HCT116 (cell line): ENCODE measurements around the gene TERT. TPM values are rescaled to one million over a fixed set of nuclear protein-coding genes. Genes with fewer than 3 reads are reported as not detected.

Experiments used
- ATAC-seq: fragments of 200-7000 bp; cut with Tn5 transposase; 2 replicates; pipeline ENCODE4 v1.9.1; 2020; ENCODE audit warnings: mild to moderate bottlenecking, moderate library complexity
- BruUV-seq: library from RNA; stranded (reverse); fragments of 400-500 nt; replicated peaks from 2 replicates; lab custom pipeline; 2021; lab: Mats Ljungman, UMichigan
- CTCF ChIA-PET: fragments of 300-600 bp; sonication (Branson Sonifier 250); formaldehyde crosslinking; loops from one replicate; lab custom pipeline; 2021; ENCODE audit warnings: antibody characterized with exemption; lab: Charles Lee
- POLR2A ChIA-PET: fragments of 300-600, 350-600 bp; sonication (Branson Sonifier 250); formaldehyde crosslinking; loops from one replicate; lab custom pipeline; 2021; ENCODE audit warnings: antibody characterized with exemption; lab: Charles Lee
- RAD21 ChIA-PET, 2 experiments: fragments of 300-600 bp; sonication (Branson Sonifier 250); formaldehyde crosslinking; loops; one replicate each; lab custom pipeline; 2023; ENCODE audit warnings: low total read pairs in 2 of 2; ENCODE audit not compliant: uncharacterized antibody in 2 of 2, unreplicated experiment in 2 of 2, low non-redundant PET in 1 of 2; lab: Charles Lee
- DNase-seq: peaks from one replicate; pipeline ENCODE4 v3.0.0-alpha.2; 2010; ENCODE audit warnings: low read depth, low spot score
- H2AFZ ChIP-seq: fragments of 200-600 bp; shearing (Covaris generic), sonication (generic); 2 replicates; pipeline ENCODE4 v1.6.1; 2017; ENCODE audit warnings: low read depth, mixed run types, mixed read lengths, antibody characterized with exemption, low read length; ENCODE audit not compliant: poor library complexity, severe bottlenecking
- H3K27ac ChIP-seq: 2 replicates; pipeline ENCODE4 v1.5.1; 2012; ENCODE audit warnings: low read depth, low read length
- H3K27me3 ChIP-seq: fragments of 200-600 bp; sonication (generic); 2 replicates; pipeline ENCODE4 v1.6.1; 2016; ENCODE audit warnings: mixed run types, low read length, mixed read lengths; ENCODE audit not compliant: insufficient read depth
- H3K36me3 ChIP-seq, 2 experiments: fragments of 200-500 bp in 1 of 2; fragments of 200-600 bp in 1 of 2; sonication (Bioruptor generic) in 1 of 2; sonication (generic) in 1 of 2; 2 replicates each; pipeline versions ENCODE4 v1.5.1 to v1.6.1; 2014 to 2016; ENCODE audit warnings: low read length in 2 of 2, inconsistent platforms in 1 of 2, mixed read lengths in 1 of 2, mixed run types in 1 of 2; ENCODE audit not compliant: insufficient read depth in 2 of 2, control insufficient read depth in 1 of 2
- H3K4me1 ChIP-seq, 2 experiments: fragments of 200-600 bp in 1 of 2; sonication (generic) in 1 of 2; 2 replicates each; pipeline versions ENCODE4 v1.5.1 to v1.6.1; 2012 to 2017; ENCODE audit warnings: low read length in 2 of 2, inconsistent platforms in 1 of 2, mild to moderate bottlenecking in 1 of 2, mixed read lengths in 1 of 2, mixed run types in 1 of 2, moderate library complexity in 1 of 2; ENCODE audit not compliant: insufficient read depth in 2 of 2, control insufficient read depth in 1 of 2
- H3K4me2 ChIP-seq: fragments of 200-600 bp; sonication (generic); 2 replicates; pipeline ENCODE4 v1.6.1; 2017; ENCODE audit warnings: mixed run types, low read length, mixed read lengths
- H3K4me3 ChIP-seq, 2 experiments: fragments of 200-600 bp in 1 of 2; sonication (generic) in 1 of 2; replicated peaks in 1 of 2; 2 replicates each; pipeline ENCODE4 v1.5.1; 2011 to 2016; ENCODE audit warnings: low read length in 2 of 2, control low read depth in 1 of 2, low read depth in 1 of 2, mild to moderate bottlenecking in 1 of 2, mixed read lengths in 1 of 2, mixed run types in 1 of 2
- H3K79me2 ChIP-seq: fragments of 200-600 bp; sonication (generic); 2 replicates; pipeline ENCODE4 v1.6.1; 2017; ENCODE audit warnings: mild to moderate bottlenecking, mixed run types, low read length, moderate library complexity, mixed read lengths; ENCODE audit not compliant: insufficient read depth
- H3K9ac ChIP-seq: fragments of 200-600 bp; sonication (generic); 2 replicates; pipeline ENCODE4 v1.6.1; 2016; ENCODE audit warnings: low read length, mixed read lengths
- H3K9me2 ChIP-seq: fragments of 200-600 bp; sonication (generic), shearing (Covaris generic); 2 replicates; pipeline ENCODE4 v1.6.1; 2017; ENCODE audit warnings: mixed run types, mild to moderate bottlenecking, moderate library complexity; ENCODE audit not compliant: insufficient read depth
- H3K9me3 ChIP-seq, 2 experiments: fragments of 200-500 bp in 1 of 2; fragments of 200-600 bp in 1 of 2; sonication (Bioruptor generic) in 1 of 2; sonication (generic) in 1 of 2; 2 replicates each; pipeline ENCODE4 v1.6.1; 2014 to 2017; ENCODE audit warnings: low read length in 2 of 2, mixed read lengths in 2 of 2, inconsistent platforms in 1 of 2, low read depth in 1 of 2, mild to moderate bottlenecking in 1 of 2, mixed run types in 1 of 2, moderate library complexity in 1 of 2; ENCODE audit not compliant: control insufficient read depth in 1 of 2, insufficient read depth in 1 of 2
- H4K20me1 ChIP-seq: fragments of 200-600 bp; sonication (generic), shearing (Covaris generic); 2 replicates; pipeline ENCODE4 v1.6.1; 2017; ENCODE audit warnings: mixed run types, mild to moderate bottlenecking, moderate library complexity; ENCODE audit not compliant: insufficient read depth
- ATF3 ChIP-seq: IDR thresholded peaks from 2 replicates; pipeline ENCODE4 v1.6.1; 2012
- CTCF ChIP-seq, 3 experiments: fragments of 200-600 bp in 1 of 3; sonication (generic) in 1 of 3; IDR thresholded peaks in 2 of 3; conservative IDR thresholded peaks in 1 of 3; 2 replicates each; pipeline ENCODE4 v1.5.1; 2012 to 2017; ENCODE audit warnings: low read depth in 2 of 3, low read length in 2 of 3, antibody characterized with exemption in 1 of 3, borderline replicate concordance in 1 of 3, control low read depth in 1 of 3, mild to moderate bottlenecking in 1 of 3, mixed read lengths in 1 of 3, mixed run types in 1 of 3, moderate library complexity in 1 of 3; ENCODE audit not compliant: insufficient read depth in 1 of 3
- EZH2phosphoT487 ChIP-seq: fragments of 200-600 bp; IDR thresholded peaks from 2 replicates; pipeline ENCODE4 v1.6.1; 2018; ENCODE audit warnings: antibody characterized with exemption, borderline replicate concordance
- FOSL1 ChIP-seq: IDR thresholded peaks from 2 replicates; pipeline ENCODE4 v1.6.1; 2012; ENCODE audit warnings: low read depth
- SIN3A ChIP-seq: IDR thresholded peaks from 2 replicates; pipeline ENCODE4 v1.6.1; 2012; ENCODE audit warnings: low read depth
- SP1 ChIP-seq: IDR thresholded peaks from 2 replicates; pipeline ENCODE4 v1.6.1; 2012; ENCODE audit warnings: low read depth
- ZNF274 ChIP-seq: fragments of 200-500 bp; sonication (Bioruptor generic); IDR thresholded peaks from 2 replicates; pipeline ENCODE4 v1.6.1; 2014; ENCODE audit warnings: mild to moderate bottlenecking, low read depth, low read length, inconsistent platforms
- intact Hi-C: fragments of 100-400 bp; cut with micrococcal nuclease; formaldehyde crosslinking; loops from 2 replicates; pipeline ENCODE4 v1.10.0; 2022
- total RNA-seq: library from RNA; stranded (reverse); gene quantifications from one replicate; pipeline ENCODE4 v1.2.1, GENCODE V29; 2021; ENCODE audit not compliant: unreplicated experiment

The TERT gene
- total RNA-seq, 1 experiment from 2014 or later: 6.9 TPM

DNA sequence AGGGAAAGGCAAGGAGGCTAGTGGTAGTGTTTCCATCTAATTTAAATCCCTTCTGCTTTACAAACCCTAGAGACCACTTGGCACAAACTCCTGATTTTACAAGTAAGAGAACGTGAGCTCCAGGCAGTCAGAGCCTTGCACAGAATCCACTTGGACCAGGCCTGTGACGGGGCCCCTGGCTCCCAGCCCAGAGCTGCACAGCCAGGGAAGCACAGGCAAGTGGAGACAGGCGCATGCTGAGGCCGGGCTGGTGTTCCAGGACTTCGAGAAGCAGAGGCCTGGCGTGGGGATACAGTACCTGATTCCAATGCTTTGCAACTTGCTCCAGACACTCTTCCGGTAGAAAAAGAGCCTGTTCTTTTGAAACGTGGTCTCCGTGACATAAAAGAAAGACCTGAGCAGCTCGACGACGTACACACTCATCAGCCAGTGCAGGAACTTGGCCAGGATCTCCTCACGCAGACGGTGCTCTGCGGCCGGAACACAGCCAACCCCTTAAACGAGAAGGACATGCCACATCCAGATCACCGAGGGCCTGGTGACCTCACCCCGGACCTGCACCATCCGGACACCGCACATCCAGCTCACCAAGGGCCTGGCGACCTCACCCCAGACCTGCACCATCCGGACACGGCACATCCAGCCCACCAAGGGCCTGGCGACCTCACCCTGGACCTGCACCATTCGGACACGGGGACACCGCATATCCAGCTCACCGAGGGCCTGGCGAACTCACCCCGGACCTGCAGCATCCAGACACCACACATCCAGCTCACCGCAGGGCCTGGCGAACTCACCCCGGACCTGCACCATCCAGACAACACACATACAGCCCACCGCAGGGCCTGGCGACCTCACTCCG, 12.5 kb downstream of the TERT start:
- CTCF ChIA-PET: no interaction called here

More for the DNA sequence above, 12.5 kb downstream of the TERT start:
- ChIA-PET POLR2A (no interaction called here), RAD21 (no interaction called here)
- Histone ChIP-seq H2AFZ (no peak overlapping the region), H3K4me2 (no peak overlapping the region), H3K27ac (no peak overlapping the region), H3K9me2 (no peaks in the 10 kb centered on the region), H3K36me3 (peaks cover 0 to 5% of the 10 kb centered on the region in 2 experiments; a peak in 1 of 4 replicates), H3K9ac (no peak overlapping the region), H4K20me1 (no peaks in the 10 kb centered on the region), H3K79me2 (0 out of 2 replicates have a peak, but pooled peaks cover 4% of the 10 kb centered on the region), H3K27me3 (no peaks in the 10 kb centered on the region), H3K4me3 (no peak overlapping the region), H3K4me1 (no peaks in the 10 kb centered on the region), H3K9me3 (no peaks in the 10 kb centered on the region)
- DNase-seq: no peak
- TF ChIP-seq SP1: no peak
- no peak for TF ChIP-seq FOSL1
- TF ChIP-seq EZH2phosphoT487: no peak
- no peak for TF ChIP-seq CTCF (IDR thresholded peaks at IDR 0.05 in 2 of 3, conservative IDR thresholded peaks at IDR 0.05 in 1 of 3; ENCODE audit: borderline replicate concordance in 1 of 3, insufficient read depth in 1 of 3, low read depth in 2 of 3, low read length in 2 of 3)
- no peak for TF ChIP-seq ATF3
- TF ChIP-seq SIN3A: no peak
- TF ChIP-seq ZNF274: no peak
- intact Hi-C loops: no loop called here
- no TSS peak for BruUV-seq
- ATAC-seq: no peak
